A673 (cell line): ENCODE data around the gene TFEC. TPM values are rescaled to one million over a fixed set of nuclear protein-coding genes. Genes with fewer than 3 reads are reported as not detected.

Experiments used
- BruUV-seq: library from RNA; stranded (reverse); fragments of 400-500 nt; replicated peaks from 2 replicates; lab custom pipeline; 2021; lab: Mats Ljungman, UMichigan
- CTCF ChIA-PET: fragments of 300-600 bp; sonication (Branson Sonifier 250); formaldehyde crosslinking; loops from one replicate; lab custom pipeline; 2022; ENCODE audit warnings: antibody characterized with exemption; lab: Charles Lee
- POLR2A ChIA-PET: fragments of 300-600 bp; sonication (Branson Sonifier 250); formaldehyde crosslinking; loops from one replicate; lab custom pipeline; 2022; ENCODE audit warnings: antibody characterized with exemption; ENCODE audit not compliant: low non-redundant PET; lab: Charles Lee
- DNase-seq: peaks from one replicate; pipeline ENCODE4 v3.0.0-alpha.2; 2015; ENCODE audit warnings: low spot score
- H3K27ac ChIP-seq: fragments of 200-600 bp; sonication (generic); 2 replicates; pipeline ENCODE4 v1.5.1; 2016; ENCODE audit warnings: mixed run types, low read depth, mild to moderate bottlenecking, mixed read lengths, antibody characterized with exemption, low read length; ENCODE audit not compliant: poor library complexity, severe bottlenecking
- H3K27me3 ChIP-seq: fragments of 200-600 bp; sonication (generic); replicated peaks from 2 replicates; pipeline ENCODE4 v1.6.1; 2017; ENCODE audit warnings: mixed run types, low read depth, mild to moderate bottlenecking, mixed read lengths, antibody characterized with exemption, low read length; ENCODE audit not compliant: insufficient read depth, poor library complexity
- H3K36me3 ChIP-seq: fragments of 200-600 bp; sonication (generic); 2 replicates; pipeline ENCODE4 v1.6.1; 2016; ENCODE audit warnings: mixed run types, mild to moderate bottlenecking, mixed read lengths, antibody characterized with exemption, low read length; ENCODE audit not compliant: insufficient read depth, poor library complexity, severe bottlenecking
- H3K4me1 ChIP-seq: fragments of 200-600 bp; sonication (generic); 2 replicates; pipeline ENCODE4 v1.6.1; 2017; ENCODE audit warnings: mixed run types, mild to moderate bottlenecking, mixed read lengths, antibody characterized with exemption, low read length; ENCODE audit not compliant: insufficient read depth, poor library complexity, severe bottlenecking
- H3K4me3 ChIP-seq: fragments of 200-600 bp; sonication (generic); 2 replicates; pipeline ENCODE4 v1.5.1; 2016; ENCODE audit warnings: low read depth, mixed run types, mild to moderate bottlenecking, mixed read lengths, low read length; ENCODE audit not compliant: poor library complexity, severe bottlenecking
- H3K9me3 ChIP-seq: fragments of 200-600 bp; sonication (generic); 2 replicates; pipeline ENCODE4 v1.6.1; 2016; ENCODE audit warnings: mixed run types, low read depth, mild to moderate bottlenecking, mixed read lengths, antibody characterized with exemption, low read length; ENCODE audit not compliant: poor library complexity, severe bottlenecking
- CTCF ChIP-seq: fragments of 300-800, 200-600 bp; sonication (generic); conservative IDR thresholded peaks from 2 replicates; pipeline ENCODE4 v1.5.1; 2017; ENCODE audit warnings: low read depth, mild to moderate bottlenecking, antibody characterized with exemption, low read length, moderate library complexity, mixed read lengths
- EZH2 ChIP-seq: fragments of 200-600 bp; sonication (generic); IDR thresholded peaks from 2 replicates; pipeline ENCODE4 v1.6.1; 2017; ENCODE audit warnings: borderline replicate concordance, low read depth, mild to moderate bottlenecking, mixed read lengths, antibody characterized with exemption, low read length; ENCODE audit not compliant: poor library complexity, severe bottlenecking
- intact Hi-C: fragments of 100-400 bp; cut with micrococcal nuclease; formaldehyde crosslinking; loops from one replicate; pipeline ENCODE4 v1.10.0; 2022; ENCODE audit not compliant: unreplicated experiment
- total RNA-seq: library from RNA; stranded (reverse); gene quantifications from 2 replicates; pipeline ENCODE4 v1.2.3, GENCODE V29; 2021

Gene TFEC
- total RNA-seq, 1 experiment from 2014 or later = 4.5 TPM

DNA sequence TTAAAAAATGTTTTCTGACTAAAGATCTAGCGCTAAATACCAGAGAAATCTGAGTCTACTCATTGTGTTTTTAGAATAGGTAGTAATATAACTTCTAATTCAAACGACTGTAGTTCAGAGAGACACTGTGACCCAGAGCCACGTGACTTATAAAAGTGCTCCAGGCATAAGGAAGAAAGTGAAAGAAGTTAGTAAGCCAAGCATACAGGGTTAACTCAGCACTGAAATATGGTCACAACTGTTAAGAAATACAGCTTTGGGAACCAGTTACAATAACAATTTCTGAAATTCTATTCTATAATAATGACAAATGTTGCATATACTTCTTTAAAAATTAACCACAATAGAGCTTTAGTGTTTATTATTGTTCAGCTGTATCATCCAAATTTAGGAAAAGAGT, 119.1 kb downstream of the TFEC start:
- H3K27me3 ChIP-seq = peaks cover 60% of the 10 kb centered on the region
- H3K4me3 ChIP-seq = no peak overlapping the region
- H3K27ac ChIP-seq = no peak overlapping the region
- CTCF ChIA-PET = no interaction called here
- no peak for TF ChIP-seq CTCF
- TF ChIP-seq EZH2 = no peak
- intact Hi-C loops = loop anchor here (5.0 to 10.0 kb wide), 2 partner anchors 211 to 1827 kb away; no protein-coding TSS in a partner anchor
- H3K4me1 ChIP-seq = no peaks in the 10 kb centered on the region
- no peak for DNase-seq
- H3K36me3 ChIP-seq = no peaks in the 10 kb centered on the region
- H3K9me3 ChIP-seq = no peaks in the 10 kb centered on the region
- POLR2A ChIA-PET = interaction anchor here (0.7 kb wide), 1 partner anchor 42 kb away, joined by 4 read pairs; no protein-coding TSS in a partner anchor
- BruUV-seq = no TSS peak

DNA sequence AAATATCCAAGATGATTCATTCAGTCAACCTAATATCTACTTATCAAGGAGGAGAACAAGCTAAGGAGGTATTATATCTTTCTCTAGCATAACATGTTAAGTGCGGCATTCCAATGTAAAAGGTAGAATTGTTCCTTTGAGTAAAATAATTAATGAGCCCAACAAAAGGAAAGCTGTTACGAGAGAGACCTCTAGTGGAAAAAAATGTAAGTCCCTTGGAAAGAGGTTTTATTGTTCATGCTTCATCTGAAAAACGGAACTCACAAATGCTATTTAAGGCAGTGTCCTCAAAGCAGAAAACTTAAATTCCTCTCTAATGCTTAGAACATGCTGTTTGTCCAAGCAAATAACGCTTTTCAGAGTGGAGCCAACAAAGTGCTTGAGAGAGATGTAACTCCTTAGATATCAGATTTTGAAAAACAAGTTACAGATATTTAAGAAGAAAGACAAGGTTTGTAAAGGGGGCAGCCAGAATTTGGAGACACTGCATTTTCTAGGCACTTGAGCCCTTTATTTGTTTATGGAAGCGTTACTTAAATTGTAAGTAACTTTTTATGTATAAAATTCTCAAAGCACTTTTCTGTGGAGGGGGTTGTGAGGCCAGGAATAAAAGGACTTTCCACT, 119.9 kb downstream of the TFEC start:
- ChIA-PET CTCF (no interaction called here), POLR2A (no interaction called here)
- Histone ChIP-seq H3K27ac (no peak overlapping the region), H3K9me3 (no peaks in the 10 kb centered on the region), H3K27me3 (peaks cover 68% of the 10 kb centered on the region), H3K4me3 (no peak overlapping the region), H3K4me1 (no peaks in the 10 kb centered on the region), H3K36me3 (no peaks in the 10 kb centered on the region)
- no TSS peak for BruUV-seq
- DNase-seq = peak; percentile 71
- intact Hi-C loops = loop anchor here (5.0 to 10.0 kb wide), 2 partner anchors 212 to 1826 kb away; no protein-coding TSS in a partner anchor
- TF ChIP-seq EZH2 = no peak
- peak; percentile 75 for TF ChIP-seq CTCF

DNA sequence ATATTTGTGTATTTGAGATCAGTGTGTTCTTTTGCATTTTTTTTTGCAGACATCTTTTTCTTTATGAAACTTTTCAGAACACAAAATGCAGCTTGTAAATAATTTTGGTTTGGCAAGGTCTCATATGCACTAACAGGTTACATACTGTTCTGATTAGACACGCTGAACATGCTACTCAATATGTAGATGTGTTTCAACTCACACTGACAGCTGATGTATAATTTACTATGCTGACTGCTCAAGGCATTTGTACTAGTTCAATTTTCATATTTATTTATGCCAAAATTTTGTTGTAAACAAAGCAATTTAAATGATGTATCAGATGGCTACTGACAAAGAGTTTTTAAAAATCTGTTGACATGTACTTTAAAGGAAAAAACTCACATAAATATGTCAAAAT, 123.8 kb downstream of the TFEC start:
- CTCF ChIA-PET = no interaction called here
- H3K9me3 ChIP-seq = no peaks in the 10 kb centered on the region

More for the DNA sequence above, 123.8 kb downstream of the TFEC start:
- DNase-seq = no peak
- no peaks in the 10 kb centered on the region for H3K4me1 ChIP-seq
- TF ChIP-seq EZH2 = no peak
- TF ChIP-seq CTCF = no peak
- no peak overlapping the region for H3K4me3 ChIP-seq
- intact Hi-C loops = loop anchor here (5.0 kb wide), 1 partner anchor 549 kb away; no protein-coding TSS in a partner anchor
- POLR2A ChIA-PET = no interaction called here
- peaks cover 86% of the 10 kb centered on the region for H3K27me3 ChIP-seq
- no peaks in the 10 kb centered on the region for H3K36me3 ChIP-seq
- no TSS peak for BruUV-seq
- H3K27ac ChIP-seq = no peak overlapping the region
